Sigmoid colon (tissue), 7 donors: ENCODE data around the gene SCNN1B. TPM values are rescaled to one million over a fixed set of nuclear protein-coding genes. Genes with fewer than 3 reads are reported as not detected.

ENCODE experiments used
- DNase-seq: peaks from one replicate; pipeline ENCODE4 v3.0.0-alpha.2; 2019
- H3K27ac ChIP-seq, 4 donors: fragments of 200-600 bp; sonication (generic); one replicate each; pipeline ENCODE4 v1.5.1; 2016 to 2019; ENCODE audit warnings: mild to moderate bottlenecking in 1 of 4
- H3K27me3 ChIP-seq, 3 donors: fragments of 200-600 bp; sonication (generic); one replicate each; pipeline ENCODE4 v1.5.1; 2019; ENCODE audit warnings: mild to moderate bottlenecking in 1 of 3
- H3K36me3 ChIP-seq, 4 donors: fragments of 200-600 bp; sonication (generic); one replicate each; pipeline ENCODE4 v1.5.1; 2016 to 2019
- H3K4me1 ChIP-seq, 4 donors: fragments of 200-600 bp; sonication (generic); one replicate each; pipeline ENCODE4 v1.5.1; 2017 to 2019
- H3K4me3 ChIP-seq, 4 donors: fragments of 200-600 bp; sonication (generic); one replicate each; pipeline ENCODE4 v1.5.1; 2017 to 2019; ENCODE audit warnings: mild to moderate bottlenecking in 2 of 4, moderate library complexity in 1 of 4
- H3K9me3 ChIP-seq, 4 donors: fragments of 200-600 bp in 3 of 4; sonication (generic) in 3 of 4; one replicate each; pipeline versions ENCODE4 v1.5.1 to v1.6.1; 2013 to 2019
- CTCF ChIP-seq, 4 experiments: fragments of 450-650 bp in 3 of 4; fragments of 200-600 bp in 1 of 4; IDR thresholded peaks; one replicate each; pipeline ENCODE4 v1.5.1; 2016 to 2019; ENCODE audit warnings: antibody characterized with exemption in 4 of 4, mild to moderate bottlenecking in 3 of 4, moderate library complexity in 2 of 4
- EP300 ChIP-seq, 4 donors: sonication (generic); formaldehyde crosslinking; IDR thresholded peaks; one replicate each; pipeline ENCODE4 v1.6.1; 2017; ENCODE audit warnings: antibody characterized with exemption in 4 of 4
- POLR2A ChIP-seq, 2 donors: fragments of 450-650 bp; IDR thresholded peaks; one replicate each; pipeline ENCODE4 v1.6.1; 2016; ENCODE audit warnings: antibody characterized with exemption in 2 of 2, mild to moderate bottlenecking in 2 of 2, moderate library complexity in 2 of 2
- POLR2AphosphoS5 ChIP-seq, 4 donors: sonication (generic); formaldehyde crosslinking; IDR thresholded peaks; one replicate each; pipeline ENCODE4 v1.6.1; 2017; ENCODE audit warnings: antibody characterized with exemption in 4 of 4
- WGBS, 2 donors: extraction: QIAGEN DNeasy Blood & Tissue Kit; methylation state at CpG; one replicate each; pipeline ENCODE4 v1.1.7; 2013; 5-methylcytosine and 5-hydroxymethylcytosine counted together
- intact Hi-C: fragments of 100-400 bp; cut with DNase I; formaldehyde crosslinking; loops from one replicate; pipeline ENCODE4 v1.15.1; 2023
- polyA plus RNA-seq, 3 donors: library from polyadenylated mRNA; stranded (reverse); fragments of 200-250 nt; gene quantifications; one replicate each; pipeline ENCODE4 v1.2.3, GENCODE V29; 2013
- total RNA-seq, 4 donors: library from RNA; depleted of rRNA; stranded (reverse); fragments of >200 nt; gene quantifications; one replicate each; pipeline ENCODE4 v1.1.0, GENCODE V29; 2016
- donor health status: healthy with polysubstance abuse.
- donor health status: Bipolar disorder and iron deficiency.
- donor health status: healthy.

The SCNN1B gene
- total and polyA plus RNA-seq, 7 donors: 1.7 to 212 (median 9.2) TPM

GRCh38 chr16:23319861-23320615 is 17.9 kb downstream of the SCNN1B start:
- intact Hi-C loops: loop anchor here (5.0 to 10.0 kb wide), 2 partner anchors 102 to 135 kb away; partner anchors contain the start of gene SCNN1G
- WGBS, 2 donors: 85 to 88% methylated on average over 15 of the region's 15 CpGs
- peaks cover 0 to 31% (median 9%) of the 10 kb centered on the region in 4 donors for H3K4me1 ChIP-seq
- no peak for TF ChIP-seq POLR2A (IDR thresholded peaks at IDR 0.05)
- no peaks in the 10 kb centered on the region for H3K27me3 ChIP-seq
- no peak overlapping the region for H3K27ac ChIP-seq
- no peak overlapping the region for H3K4me3 ChIP-seq
- no peaks in the 10 kb centered on the region for H3K36me3 ChIP-seq
- no peaks in the 10 kb centered on the region for H3K9me3 ChIP-seq
- DNase-seq: no peak

DNA sequence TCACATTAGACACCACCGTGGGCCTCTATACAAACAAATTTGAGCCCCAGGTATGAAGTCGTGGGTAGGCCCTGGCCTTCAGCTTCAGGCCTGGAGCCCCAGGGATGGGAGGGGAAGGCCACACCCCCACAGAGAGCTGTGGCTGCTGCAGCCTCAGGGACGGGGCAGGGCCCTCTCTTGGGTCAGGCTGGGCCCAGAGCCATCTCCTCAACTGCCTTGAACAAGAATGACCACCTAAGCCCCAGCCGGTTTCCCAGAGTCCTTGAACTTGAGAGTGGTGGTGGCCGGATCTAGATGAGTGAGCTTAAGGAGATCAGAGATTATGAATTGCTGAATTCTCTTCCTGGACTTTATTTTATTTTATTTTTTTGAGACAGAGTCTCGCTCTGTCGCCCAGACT is 18.6 kb downstream of the SCNN1B start:
- Histone ChIP-seq H3K9me3 (no peaks in the 10 kb centered on the region), H3K27ac (no peak overlapping the region), H3K27me3 (no peaks in the 10 kb centered on the region), H3K4me3 (no peak overlapping the region), H3K36me3 (no peaks in the 10 kb centered on the region), H3K4me1 (peaks cover 0 to 37% (median 9%) of the 10 kb centered on the region in 4 donors)
- TF ChIP-seq POLR2AphosphoS5 (IDR thresholded peaks at IDR 0.05) (no peak), EP300 (IDR thresholded peaks at IDR 0.05) (no peak), POLR2A (IDR thresholded peaks at IDR 0.05) (no peak), CTCF (IDR thresholded peaks at IDR 0.05) (no peak)
- intact Hi-C loops: no loop called here
- 44 to 72% methylated on average over 7 of the region's 7 CpGs for WGBS, 2 donors
- peak; percentile 10 for DNase-seq

- 85 to 92% methylated on average over 14 of the region's 14 CpGs for WGBS, 2 donors
- Histone ChIP-seq H3K9me3 (no peaks in the 10 kb centered on the region), H3K36me3 (no peaks in the 10 kb centered on the region), H3K27ac (no peak overlapping the region), H3K27me3 (no peaks in the 10 kb centered on the region), H3K4me3 (no peak overlapping the region), H3K4me1 (peaks cover 0 to 37% (median 9%) of the 10 kb centered on the region in 4 donors)
- TF ChIP-seq POLR2A (IDR thresholded peaks at IDR 0.05): no peak
- TF ChIP-seq CTCF (IDR thresholded peaks at IDR 0.05): no peak
- TF ChIP-seq EP300 (IDR thresholded peaks at IDR 0.05): no peak
- TF ChIP-seq POLR2AphosphoS5 (IDR thresholded peaks at IDR 0.05): no peak
- intact Hi-C loops: no loop called here
- peak; percentile 45 for DNase-seq
Measured at GRCh38 chr16:23321206-23321875, 19.2 kb downstream of the SCNN1B start.

GRCh38 chr16:23323224-23324030 is 21.3 kb downstream of the SCNN1B start:
- Histone ChIP-seq H3K4me3 (no peak overlapping the region), H3K9me3 (no peaks in the 10 kb centered on the region), H3K4me1 (peaks cover 0 to 24% (median 4%) of the 10 kb centered on the region in 4 donors), H3K36me3 (no peaks in the 10 kb centered on the region), H3K27ac (peak overlapping the region in 1 of 4 donors; percentile 64), H3K27me3 (no peaks in the 10 kb centered on the region)
- intact Hi-C loops: no loop called here
- DNase-seq: no peak
- WGBS, 2 donors: 82 to 87% methylated on average over 1 of the region's 1 CpG
- TF ChIP-seq POLR2A (IDR thresholded peaks at IDR 0.05): no peak
- no peak for TF ChIP-seq EP300 (IDR thresholded peaks at IDR 0.05)
- no peak for TF ChIP-seq CTCF (IDR thresholded peaks at IDR 0.05)
- TF ChIP-seq POLR2AphosphoS5 (IDR thresholded peaks at IDR 0.05): no peak

DNA sequence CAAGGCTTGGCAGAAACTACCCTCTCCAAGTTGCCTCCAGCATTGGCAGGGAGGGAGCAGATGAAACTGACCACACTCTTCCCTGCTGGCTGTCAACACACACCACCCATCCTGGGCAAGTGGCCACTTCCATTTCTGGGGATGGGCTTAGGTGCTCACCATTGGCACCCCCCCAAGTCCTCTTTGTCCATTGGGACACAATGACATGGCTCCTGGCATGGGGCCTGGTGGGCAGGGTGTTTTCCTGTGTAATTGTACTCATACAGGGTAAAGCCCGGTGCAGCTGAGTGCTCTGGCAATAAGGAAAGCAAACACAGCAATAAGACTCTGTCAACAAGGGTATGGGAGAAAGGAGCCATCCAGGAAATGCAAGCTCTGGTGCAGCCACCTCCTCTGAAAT is 22.6 kb downstream of the SCNN1B start:
- TF ChIP-seq POLR2A (IDR thresholded peaks at IDR 0.05) (no peak), EP300 (IDR thresholded peaks at IDR 0.05) (no peak), CTCF (IDR thresholded peaks at IDR 0.05) (no peak), POLR2AphosphoS5 (IDR thresholded peaks at IDR 0.05) (peak in 2 of 4 donors; percentile 20 to 32)
- peak overlapping the region in 3 of 4 donors; percentile 1 to 64 (median 58) for H3K27ac ChIP-seq
- no peaks in the 10 kb centered on the region for H3K9me3 ChIP-seq
- intact Hi-C loops: no loop called here
- whole genome bisulfite sequencing, 2 donors: 8 to 29% methylated on average over 1 of the region's 1 CpG
- no peaks in the 10 kb centered on the region for H3K36me3 ChIP-seq
- peaks cover 0 to 20% (median 3%) of the 10 kb centered on the region in 4 donors for H3K4me1 ChIP-seq
- no peaks in the 10 kb centered on the region for H3K27me3 ChIP-seq
- peak; percentile 73 for DNase-seq
- H3K4me3 ChIP-seq: no peak overlapping the region
